Neuronal stem cell (in vitro differentiated cells): ENCODE results near the gene XPR1.

Experiments
- DNase-seq: peaks from one replicate; pipeline ENCODE4 v3.0.0-alpha.2; 2013; ENCODE audit warnings: low spot score
- H2AFZ ChIP-seq: one replicate; pipeline ENCODE4 v1.6.1; 2013; ENCODE audit warnings: mild to moderate bottlenecking, low read length, inconsistent platforms
- H2AK5ac ChIP-seq: 2 replicates; pipeline ENCODE4 v1.6.1; 2013; ENCODE audit warnings: low read depth, mild to moderate bottlenecking, inconsistent platforms, low read length, moderate library complexity, mixed read lengths
- H2BK120ac ChIP-seq: 2 replicates; pipeline ENCODE4 v1.6.1; 2013; ENCODE audit warnings: low read depth, mild to moderate bottlenecking, inconsistent platforms, low read length, moderate library complexity, mixed read lengths
- H2BK12ac ChIP-seq: one replicate; pipeline ENCODE4 v1.6.1; 2013; ENCODE audit warnings: low read length, inconsistent platforms
- H2BK15ac ChIP-seq: 2 replicates; pipeline ENCODE4 v1.6.1; 2013; ENCODE audit warnings: mild to moderate bottlenecking, low read length, inconsistent platforms, mixed read lengths
- H2BK5ac ChIP-seq: one replicate; pipeline ENCODE4 v1.6.1; 2013; ENCODE audit warnings: inconsistent platforms, mild to moderate bottlenecking, low read length, moderate library complexity
- H3K14ac ChIP-seq: one replicate; pipeline ENCODE4 v1.6.1; 2013; ENCODE audit warnings: low read length, inconsistent platforms
- H3K18ac ChIP-seq: 2 replicates; pipeline ENCODE4 v1.6.1; 2013; ENCODE audit warnings: low read length, inconsistent platforms
- H3K23ac ChIP-seq: 2 replicates; pipeline ENCODE4 v1.6.1; 2013; ENCODE audit warnings: low read depth, mild to moderate bottlenecking, mixed read lengths, low read length, inconsistent platforms; ENCODE audit not compliant: poor library complexity
- H3K27ac ChIP-seq: replicated peaks from 3 replicates; pipeline ENCODE4 v1.5.1; 2013; ENCODE audit warnings: low read length, inconsistent platforms
- H3K27me3 ChIP-seq, 3 experiments: 2 replicates each; pipeline ENCODE4 v1.6.1; 2013; ENCODE audit warnings: low read length in 3 of 3, mild to moderate bottlenecking in 2 of 3, inconsistent platforms in 1 of 3, low read depth in 1 of 3, mixed read lengths in 1 of 3, moderate library complexity in 1 of 3; ENCODE audit not compliant: control insufficient read depth in 3 of 3, insufficient read depth in 3 of 3
- H3K36me3 ChIP-seq, 2 donors: replicated peaks in 1 of 2; 2 replicates each; pipeline ENCODE4 v1.6.1; 2013; ENCODE audit warnings: low read length in 2 of 2; ENCODE audit not compliant: control insufficient read depth in 2 of 2, insufficient read depth in 2 of 2
- H3K4ac ChIP-seq: 2 replicates; pipeline ENCODE4 v1.6.1; 2013; ENCODE audit warnings: inconsistent platforms, mild to moderate bottlenecking, low read length, moderate library complexity
- H3K4me1 ChIP-seq, 2 donors: 1 replicate in 1 of 2; 2 replicates in 1 of 2; pipeline ENCODE4 v1.6.1; 2013; ENCODE audit warnings: low read length in 2 of 2, low read depth in 1 of 2; ENCODE audit not compliant: control insufficient read depth in 2 of 2, insufficient read depth in 1 of 2
- H3K4me2 ChIP-seq: one replicate; pipeline ENCODE4 v1.6.1; 2013; ENCODE audit warnings: mild to moderate bottlenecking, low read length, inconsistent platforms; ENCODE audit not compliant: insufficient read depth, poor library complexity, severe bottlenecking
- H3K4me3 ChIP-seq, 2 donors: 2 replicates each; pipeline ENCODE4 v1.5.1; 2013; ENCODE audit warnings: low read length in 2 of 2, mild to moderate bottlenecking in 2 of 2, inconsistent platforms in 1 of 2, moderate library complexity in 1 of 2
- H3K79me1 ChIP-seq: one replicate; pipeline ENCODE4 v1.6.1; 2013; ENCODE audit warnings: low read depth, mild to moderate bottlenecking, inconsistent platforms, low read length, moderate library complexity
- H3K9ac ChIP-seq: one replicate; pipeline ENCODE4 v1.6.1; 2013; ENCODE audit warnings: mild to moderate bottlenecking, low read depth, low read length, inconsistent platforms; ENCODE audit not compliant: poor library complexity
- H3K9me3 ChIP-seq, 2 donors: replicated peaks in 1 of 2; 2 replicates each; pipeline versions ENCODE3 to v1.6.1; 2013; ENCODE audit warnings: low read length in 2 of 2, mild to moderate bottlenecking in 2 of 2, inconsistent platforms in 1 of 2, low read depth in 1 of 2, mixed read lengths in 1 of 2, moderate library complexity in 1 of 2; ENCODE audit not compliant: control insufficient read depth in 2 of 2, insufficient read depth in 1 of 2
- H4K8ac ChIP-seq: one replicate; pipeline ENCODE4 v1.6.1; 2013; ENCODE audit warnings: low read depth, mild to moderate bottlenecking, inconsistent platforms, low read length, moderate library complexity
- H4K91ac ChIP-seq: one replicate; pipeline ENCODE4 v1.6.1; 2013; ENCODE audit warnings: low read length, low read depth, mild to moderate bottlenecking, inconsistent platforms; ENCODE audit not compliant: poor library complexity
- WGBS, 2 donors: extraction: QIAGEN DNeasy Blood & Tissue Kit; methylation state at CpG; one replicate each; pipeline ENCODE4 v1.1.7; 2013; ENCODE audit warnings: missing lambda C conversion rate in 2 of 2, mixed read lengths in 1 of 2; ENCODE audit not compliant: insufficient read length in 2 of 2, insufficient replicate concordance in 1 of 2; ENCODE audit errors: extremely low coverage in 2 of 2; 5-methylcytosine and 5-hydroxymethylcytosine counted together

The XPR1 gene

GRCh38 chr1:180924939-180925338, 293.1 kb downstream of the XPR1 start:
- Histone ChIP-seq H2BK15ac (no peak overlapping the region), H3K4me3 (no peak overlapping the region), H2AK5ac (no peak overlapping the region), H3K4me2 (no peak overlapping the region), H3K27ac (no peak overlapping the region), H3K23ac (no peak overlapping the region), H3K79me1 (no peaks in the 10 kb centered on the region), H4K91ac (no peak overlapping the region), H3K18ac (peak overlapping the region; percentile 81), H4K8ac (no peak overlapping the region), H3K14ac (peak overlapping the region; percentile 43), H2BK12ac (peak overlapping the region; percentile 25), H3K4me1 (peaks cover 50 to 59% of the 10 kb centered on the region in 2 donors), H3K9ac (no peak overlapping the region), H3K9me3 (no peaks in the 10 kb centered on the region), H2BK5ac (no peak overlapping the region), H3K36me3 (peaks cover 0 to 4% of the 10 kb centered on the region in 2 donors), H3K27me3 (no peaks in the 10 kb centered on the region), H2AFZ (no peak overlapping the region), H3K4ac (peak overlapping the region; percentile 69), H2BK120ac (no peak overlapping the region)
- DNase-seq: no peak
- WGBS, 2 donors: no CpG with 5 or more reads among the region's 2 CpGs

GRCh38 chr1:180925471-180926051, 293.7 kb downstream of the XPR1 start:
- peak overlapping the region; percentile 32 for H3K18ac ChIP-seq
- H2BK5ac ChIP-seq: peak overlapping the region; percentile 84
- H3K4me3 ChIP-seq: no peak overlapping the region
- no peak overlapping the region for H4K91ac ChIP-seq
- H4K8ac ChIP-seq: no peak overlapping the region
- no CpG with 5 or more reads among the region's 7 CpGs for WGBS, 2 donors
- H3K9ac ChIP-seq: no peak overlapping the region
- H3K27me3 ChIP-seq: no peaks in the 10 kb centered on the region
- H3K9me3 ChIP-seq: no peaks in the 10 kb centered on the region
- no peak overlapping the region for H3K23ac ChIP-seq
- no peak overlapping the region for H2BK12ac ChIP-seq
- H2AFZ ChIP-seq: peak overlapping the region; percentile 58
- DNase-seq: no peak
- peak overlapping the region; percentile 44 for H3K27ac ChIP-seq
- no peak overlapping the region for H3K4me2 ChIP-seq
- H3K4ac ChIP-seq: no peak overlapping the region
- H3K14ac ChIP-seq: no peak overlapping the region
- H2AK5ac ChIP-seq: peak overlapping the region; percentile 93
- no peak overlapping the region for H2BK120ac ChIP-seq
- H3K36me3 ChIP-seq: peaks cover 0 to 4% of the 10 kb centered on the region in 2 donors
- no peaks in the 10 kb centered on the region for H3K79me1 ChIP-seq
- no peak overlapping the region for H2BK15ac ChIP-seq
- peaks cover 50 to 59% of the 10 kb centered on the region in 2 donors for H3K4me1 ChIP-seq

GRCh38 chr1:180926164-180926981, 294.6 kb downstream of the XPR1 start:
- H3K36me3 ChIP-seq: peaks cover 0 to 4% of the 10 kb centered on the region in 2 donors
- H2BK5ac ChIP-seq: peak overlapping the region; percentile 84
- peak overlapping the region; percentile 44 for H3K27ac ChIP-seq
- H2AFZ ChIP-seq: peak overlapping the region; percentile 66
- H4K8ac ChIP-seq: no peak overlapping the region
- H3K27me3 ChIP-seq: no peaks in the 10 kb centered on the region
- H3K4me2 ChIP-seq: no peak overlapping the region
- peak overlapping the region; percentile 92 for H3K18ac ChIP-seq
- no CpG with 5 or more reads among the region's 14 CpGs for WGBS, 2 donors
- peaks cover 50 to 61% of the 10 kb centered on the region in 2 donors for H3K4me1 ChIP-seq
- no peak overlapping the region for H3K4ac ChIP-seq
- H3K14ac ChIP-seq: no peak overlapping the region
- no peak overlapping the region for H4K91ac ChIP-seq
- DNase-seq: no peak
- H3K9me3 ChIP-seq: no peaks in the 10 kb centered on the region
- H3K4me3 ChIP-seq: peak overlapping the region in 1 of 2 donors; percentile 15
- H3K23ac ChIP-seq: no peak overlapping the region
- no peak overlapping the region for H2BK120ac ChIP-seq
- H2BK15ac ChIP-seq: no peak overlapping the region
- H2AK5ac ChIP-seq: peak overlapping the region; percentile 93
- no peaks in the 10 kb centered on the region for H3K79me1 ChIP-seq
- no peak overlapping the region for H3K9ac ChIP-seq
- H2BK12ac ChIP-seq: no peak overlapping the region

- no peak overlapping the region for H3K4ac ChIP-seq
- H2BK120ac ChIP-seq: peak overlapping the region; percentile 82
- no peak overlapping the region for H2AFZ ChIP-seq
- H3K27ac ChIP-seq: no peak overlapping the region
- H3K9ac ChIP-seq: no peak overlapping the region
- H3K36me3 ChIP-seq: peaks cover 0 to 4% of the 10 kb centered on the region in 2 donors
- peak overlapping the region; percentile 91 for H2AK5ac ChIP-seq
- no peak overlapping the region for H3K4me2 ChIP-seq
- H3K23ac ChIP-seq: peak overlapping the region; percentile 63
- peak overlapping the region; percentile 83 for H3K18ac ChIP-seq
- H4K91ac ChIP-seq: no peak overlapping the region
- peak overlapping the region; percentile 36 for H2BK12ac ChIP-seq
- DNase-seq: no peak
- H4K8ac ChIP-seq: peak overlapping the region; percentile 30
- no peak overlapping the region for H3K4me3 ChIP-seq
- peaks cover 50 to 53% of the 10 kb centered on the region in 2 donors for H3K4me1 ChIP-seq
- peak overlapping the region; percentile 33 for H2BK5ac ChIP-seq
- H3K79me1 ChIP-seq: no peaks in the 10 kb centered on the region
- peak overlapping the region; percentile 32 for H3K14ac ChIP-seq
- H3K9me3 ChIP-seq: no peaks in the 10 kb centered on the region
- H2BK15ac ChIP-seq: peak overlapping the region; percentile 39
- no CpG with 5 or more reads among the region's 13 CpGs for WGBS, 2 donors
- H3K27me3 ChIP-seq: no peaks in the 10 kb centered on the region
These were observed 295.5 kb downstream of the XPR1 start for GRCh38 chr1:180927348-180927747.
